HG03571 (cell line): ENCODE results near the gene ANKMY2.
"Not testable (repeated sequence)": the region's sequence is repeated elsewhere in the genome, so short reads cannot be mapped to it uniquely, and the experiment has no call there.

Source experiments
- ATAC-seq: cut with Tn5 transposase; IDR thresholded peaks from one replicate; pipeline ENCODE4 v1.9.1; 2021; ENCODE audit not compliant: unreplicated experiment

ANKMY2 gene

GRCh38 chr7:16627236-16627635 is 18.3 kb downstream of the ANKMY2 start:
- ATAC-seq: no peak

- no peak for ATAC-seq
These were observed 19.2 kb downstream of the ANKMY2 start for GRCh38 chr7:16626388-16626787.

GRCh38 chr7:16619979-16620408 is 25.6 kb downstream of the ANKMY2 start:
- peak; percentile 47 for ATAC-seq

GRCh38 chr7:16616542-16616941 is 29.0 kb downstream of the ANKMY2 start:
- ATAC-seq: no peak

GRCh38 chr7:16616122-16616521 is 29.4 kb downstream of the ANKMY2 start:
- no peak for ATAC-seq

GRCh38 chr7:16615228-16615627 is 30.3 kb downstream of the ANKMY2 start:
- ATAC-seq: no peak

DNA sequence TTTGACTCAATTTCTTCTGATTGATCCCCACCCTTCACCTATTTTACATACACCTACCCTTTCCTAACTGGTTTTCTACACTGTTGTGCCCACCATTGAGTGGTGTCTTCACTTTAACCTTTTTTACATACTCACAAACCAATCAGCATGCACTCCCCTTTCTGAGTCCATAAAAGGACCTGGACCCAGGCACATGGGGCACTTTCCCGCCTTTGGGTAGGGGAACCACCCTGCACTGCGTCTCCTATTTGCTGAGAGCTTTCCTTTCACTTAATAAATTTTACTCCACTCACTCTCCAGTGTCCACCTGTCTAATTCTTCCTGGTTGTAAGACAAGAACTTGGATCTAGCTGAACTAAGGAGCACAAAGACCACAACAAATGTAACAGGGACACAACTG is 33.8 kb downstream of the ANKMY2 start:
- no peak for ATAC-seq

DNA sequence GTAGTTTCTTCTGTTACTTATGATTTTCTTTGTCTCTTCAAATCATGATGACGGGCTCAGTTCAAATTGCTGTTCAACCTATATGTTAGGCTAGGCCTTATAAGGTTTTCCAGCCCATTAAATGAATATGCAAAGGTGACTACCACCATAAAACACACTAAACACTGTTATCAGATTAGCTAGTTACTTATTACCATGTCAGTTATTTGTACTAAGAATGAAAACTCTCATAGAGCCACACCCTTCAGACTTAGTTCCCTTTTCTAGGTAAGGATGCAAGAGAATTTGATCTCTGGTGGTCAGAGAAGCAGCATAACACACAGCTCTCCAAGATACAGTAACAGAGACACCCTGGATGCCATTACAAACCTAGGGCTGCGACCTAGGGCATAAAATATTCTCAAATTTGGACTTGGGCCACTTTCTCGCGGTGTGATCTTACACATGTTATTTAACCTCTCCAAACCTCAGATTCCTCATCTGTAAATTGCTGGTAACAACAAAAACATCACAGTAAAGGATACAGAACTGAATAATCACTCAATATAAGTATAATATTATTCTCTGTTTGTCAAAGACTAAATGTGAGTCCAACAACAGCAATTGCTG is 35.6 kb downstream of the ANKMY2 start:
- ATAC-seq: peak; percentile 76

DNA sequence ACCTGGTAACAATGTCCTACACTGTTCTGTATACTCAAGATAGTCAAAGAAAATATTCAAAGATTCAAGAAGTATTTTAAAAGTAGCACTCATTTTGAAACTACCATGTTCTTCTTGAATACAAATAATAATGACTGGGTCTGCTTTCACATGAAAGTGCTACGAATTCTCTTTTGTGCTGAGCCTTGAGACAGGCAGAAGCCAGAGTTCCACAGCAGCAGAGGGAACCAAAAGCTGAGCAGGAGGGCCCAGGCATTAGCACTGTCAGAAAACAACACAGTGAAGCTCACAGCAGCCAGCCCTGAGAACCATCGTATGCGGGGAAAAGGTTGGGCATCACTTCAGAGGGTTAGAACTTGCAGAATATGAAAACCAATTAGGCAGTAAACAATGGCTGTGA is 38.9 kb downstream of the ANKMY2 start:
- ATAC-seq: no peak

- ATAC-seq: no peak
These were observed 41.5 kb downstream of the ANKMY2 start for GRCh38 chr7:16604054-16604453.

DNA sequence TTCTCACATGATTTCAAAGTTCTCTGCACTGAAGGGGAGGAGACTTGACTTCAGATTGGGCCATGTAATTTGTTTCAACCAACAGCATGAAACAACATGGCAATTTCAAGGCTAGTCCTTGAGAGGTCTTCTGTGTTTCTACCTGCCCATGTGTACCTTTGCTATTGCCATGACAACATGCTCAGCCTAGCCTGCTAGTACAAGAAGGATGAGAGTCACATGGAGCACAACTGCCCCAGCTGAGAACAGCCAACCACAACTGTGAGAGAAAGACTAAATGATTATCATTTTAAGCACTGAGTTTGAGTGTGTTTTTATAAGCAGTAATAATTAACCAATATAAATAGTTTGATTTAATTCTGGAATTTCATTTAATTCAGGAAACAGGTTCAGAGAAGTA is 41.9 kb downstream of the ANKMY2 start:
- no peak for ATAC-seq

DNA sequence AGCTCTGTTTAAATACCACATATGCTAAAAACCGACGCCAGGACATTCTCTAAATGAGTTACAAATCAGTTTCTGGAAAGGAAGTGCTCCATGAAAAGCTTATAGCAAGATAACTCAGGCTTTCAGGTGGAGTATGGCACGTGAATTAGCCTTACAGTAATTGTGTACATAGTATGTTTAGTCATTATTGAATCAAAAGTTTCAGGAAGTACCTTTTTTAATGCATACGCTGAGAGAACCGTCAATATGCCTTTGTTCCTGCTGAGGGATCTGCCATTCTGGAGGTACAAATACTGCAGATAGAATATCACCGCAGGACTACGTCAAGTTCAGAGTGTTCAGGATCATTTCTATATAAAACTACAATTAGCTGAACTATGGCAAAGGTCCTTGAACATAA is 45.7 kb downstream of the ANKMY2 start:
- ATAC-seq: no peak

- ATAC-seq: no peak
These were observed 47.5 kb downstream of the ANKMY2 start for GRCh38 chr7:16598015-16598414.

GRCh38 chr7:16595596-16595995 is 50.0 kb downstream of the ANKMY2 start:
- ATAC-seq: not testable (repeated sequence)

DNA sequence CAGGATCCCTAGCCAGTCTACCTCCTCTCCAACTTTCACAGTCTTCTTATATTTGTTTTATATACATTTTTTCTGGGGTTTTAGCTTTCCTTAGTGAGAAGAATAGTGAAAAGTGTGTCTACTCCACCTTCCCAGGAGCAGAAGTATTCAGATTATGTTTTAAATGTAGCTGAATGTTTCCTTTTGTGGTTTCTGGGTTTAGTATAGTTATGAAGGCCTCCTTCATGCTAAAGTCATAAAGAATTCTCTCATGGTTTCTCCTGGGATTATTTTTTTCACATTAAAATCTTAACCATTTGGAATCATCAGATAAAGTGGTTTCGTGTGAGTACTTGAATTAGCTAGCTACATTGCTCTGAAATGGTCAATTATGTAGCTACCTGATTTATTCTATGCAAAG is 50.9 kb downstream of the ANKMY2 start:
- ATAC-seq: no peak

GRCh38 chr7:16594061-16594460 is 51.5 kb downstream of the ANKMY2 start:
- no peak for ATAC-seq

DNA sequence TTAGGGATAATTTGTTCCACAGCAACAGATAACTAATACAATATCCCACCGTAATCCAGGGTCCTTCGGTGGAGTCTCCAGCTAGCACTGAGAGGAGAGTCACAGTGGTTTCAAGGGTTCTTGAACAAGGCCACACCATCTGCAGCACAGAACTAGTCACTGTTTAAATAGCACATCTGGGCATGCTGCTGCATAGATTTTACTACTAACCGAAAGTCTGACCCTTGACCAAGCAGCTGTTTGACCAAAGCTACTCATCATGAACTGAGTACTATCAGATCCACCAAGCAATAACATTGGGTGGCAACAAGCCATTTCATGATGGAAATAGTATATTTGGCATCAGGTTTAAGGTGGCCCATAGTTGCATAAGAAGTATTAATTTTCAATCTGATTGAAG is 53.2 kb downstream of the ANKMY2 start:
- ATAC-seq: no peak

DNA sequence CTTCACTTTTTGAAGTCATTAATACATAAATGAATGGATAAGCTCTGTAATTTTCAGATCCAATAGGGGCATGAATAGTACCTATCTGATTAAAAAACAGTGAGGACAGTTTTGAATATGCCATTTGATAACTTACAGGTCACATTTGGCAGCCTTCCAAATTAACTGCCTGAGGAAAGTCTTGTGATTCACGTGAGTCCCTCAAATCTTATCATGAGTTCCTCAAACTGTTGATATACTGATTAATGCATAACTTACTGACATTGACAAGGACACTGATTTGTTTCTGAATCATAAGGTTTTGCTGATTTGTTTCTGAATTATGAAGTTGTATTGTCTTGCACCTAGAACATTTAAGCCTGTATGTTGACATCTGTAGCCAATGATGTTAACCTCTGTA is 55.1 kb downstream of the ANKMY2 start:
- no peak for ATAC-seq

- ATAC-seq: no peak
These were observed 55.7 kb downstream of the ANKMY2 start for GRCh38 chr7:16589881-16590280.

DNA sequence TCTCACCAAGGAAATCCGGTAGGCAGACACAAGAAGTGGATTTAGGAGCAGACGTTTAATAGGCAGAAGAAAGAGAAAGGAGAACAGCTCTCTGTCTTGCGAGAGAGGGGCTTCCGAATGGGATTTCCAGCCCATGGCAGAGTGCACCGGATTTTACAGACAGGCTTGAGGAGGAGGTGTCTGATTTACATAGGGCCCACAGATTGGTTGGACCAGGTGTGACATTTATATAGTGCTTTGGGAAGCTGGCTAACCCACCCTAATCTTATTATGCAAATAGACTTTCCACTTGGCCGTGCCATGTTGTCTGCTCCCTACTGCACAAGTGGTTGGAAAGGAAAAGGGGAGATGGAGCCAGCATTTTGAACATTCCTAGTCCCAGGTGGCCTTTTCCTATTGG is 57.8 kb downstream of the ANKMY2 start:
- no peak for ATAC-seq

DNA sequence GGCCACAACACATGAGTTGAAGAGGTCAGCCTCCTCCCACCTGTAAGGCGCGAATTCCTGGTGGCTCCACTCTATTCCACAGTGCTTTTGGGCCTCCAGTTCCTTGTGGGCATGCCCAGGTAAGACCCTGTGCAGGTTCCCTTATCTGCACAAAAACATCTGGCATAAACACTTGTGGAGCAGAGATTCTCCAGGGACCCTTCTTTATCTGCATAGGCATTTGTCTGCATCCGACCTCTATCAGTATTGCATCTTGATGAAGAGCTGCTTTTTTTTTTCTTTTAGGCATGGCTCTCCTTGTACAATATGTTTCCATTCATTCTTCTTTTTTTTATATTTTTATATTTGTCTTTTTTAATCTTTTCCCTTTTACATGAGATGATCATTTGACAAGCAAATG is 58.4 kb downstream of the ANKMY2 start:
- no peak for ATAC-seq

GRCh38 chr7:16586081-16586874 is 59.3 kb downstream of the ANKMY2 start:
- ATAC-seq: no peak

- ATAC-seq: no peak
These were observed 60.0 kb downstream of the ANKMY2 start for GRCh38 chr7:16585540-16585939.
